ENCODE data around the gene RIT2. TPM values are rescaled to one million over a fixed set of nuclear protein-coding genes. Genes with fewer than 3 reads are reported as not detected.

The RIT2 gene
- total RNA-seq, 1 donor from 2014 or later: not detected

GRCh38 chr18:43043626-43044025 is 71.9 kb downstream of the RIT2 start:
- Mint-ChIP-seq H3K9me3 (peaks cover 3% of the 10 kb centered on the region), H3K36me3 (ENCODE audit: low read depth) (no peaks in the 10 kb centered on the region), H3K27me3 (no peaks in the 10 kb centered on the region), H3K4me3 (no peak overlapping the region), H3K27ac (no peak overlapping the region), H3K4me1 (no peaks in the 10 kb centered on the region)
- intact Hi-C loops (cut with micrococcal nuclease): no loop called here
- ChIA-PET CTCF (no interaction called here), POLR2A (no interaction called here)
- no peak for DNase-seq
- no peak for TF ChIP-seq CTCF (IDR thresholded peaks at IDR 0.05)
- no peak for ATAC-seq (ENCODE audit: low read depth)

GRCh38 chr18:43040281-43040680 is 75.2 kb downstream of the RIT2 start:
- intact Hi-C loops (cut with micrococcal nuclease): no loop called here
- Mint-ChIP-seq H3K9me3 (peaks cover 3% of the 10 kb centered on the region), H3K27me3 (no peaks in the 10 kb centered on the region), H3K27ac (no peak overlapping the region), H3K4me1 (no peaks in the 10 kb centered on the region), H3K4me3 (no peak overlapping the region), H3K36me3 (ENCODE audit: low read depth) (no peaks in the 10 kb centered on the region)
- no peak for TF ChIP-seq CTCF (IDR thresholded peaks at IDR 0.05)
- ChIA-PET POLR2A (no interaction called here), CTCF (no interaction called here)
- DNase-seq (no peak), ATAC-seq (ENCODE audit: low read depth) (no peak)

DNA sequence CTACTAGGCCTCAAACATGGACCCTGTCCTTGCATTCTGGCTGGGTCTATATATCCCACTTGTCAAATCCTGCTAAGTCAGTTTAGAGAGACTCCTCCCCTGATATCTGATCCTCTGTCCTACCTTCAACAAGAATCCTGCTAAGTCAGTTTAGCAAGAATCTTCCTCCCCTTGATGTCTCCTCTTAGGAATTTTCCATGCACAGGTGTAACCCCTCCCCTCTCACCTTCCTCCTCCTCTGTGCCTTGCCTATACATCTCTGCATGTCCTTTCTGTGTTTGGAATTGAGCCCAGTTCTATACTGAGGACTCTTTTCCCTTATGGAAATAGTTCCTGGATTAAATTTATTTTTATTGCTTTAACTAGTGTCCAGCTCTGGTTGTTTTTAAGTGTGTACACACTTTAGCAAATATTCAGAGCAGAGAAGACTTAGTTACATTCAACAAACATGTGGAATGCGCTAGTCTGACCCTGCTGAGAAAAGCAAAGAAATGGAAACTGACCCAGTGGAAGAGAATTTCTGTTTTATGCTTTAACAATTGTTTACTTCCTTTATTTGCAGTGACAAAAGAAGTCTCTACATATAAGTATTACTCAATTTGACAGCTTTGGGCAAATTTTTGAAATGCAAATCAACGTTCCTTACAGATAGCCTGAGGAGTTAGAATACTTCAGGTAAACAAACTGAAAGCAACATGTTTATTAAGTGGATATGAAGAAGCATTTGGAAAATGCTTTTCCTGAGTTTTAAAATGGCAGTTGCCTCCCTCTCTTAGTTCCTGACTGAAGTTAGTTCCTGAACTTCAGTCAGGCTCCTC is 80.6 kb downstream of the RIT2 start:
- no peak overlapping the region for H3K27ac Mint-ChIP-seq
- H3K4me3 Mint-ChIP-seq: no peak overlapping the region
- intact Hi-C loops (cut with micrococcal nuclease): no loop called here
- H3K9me3 Mint-ChIP-seq: peaks cover under 1% of the 10 kb centered on the region
- DNase-seq (no peak), ATAC-seq (ENCODE audit: low read depth) (no peak)
- H3K27me3 Mint-ChIP-seq: no peaks in the 10 kb centered on the region
- no peak for TF ChIP-seq CTCF (IDR thresholded peaks at IDR 0.05)
- no peaks in the 10 kb centered on the region for H3K4me1 Mint-ChIP-seq
- ChIA-PET POLR2A (no interaction called here), CTCF (no interaction called here)
- no peaks in the 10 kb centered on the region for H3K36me3 Mint-ChIP-seq (ENCODE audit: low read depth)

DNA sequence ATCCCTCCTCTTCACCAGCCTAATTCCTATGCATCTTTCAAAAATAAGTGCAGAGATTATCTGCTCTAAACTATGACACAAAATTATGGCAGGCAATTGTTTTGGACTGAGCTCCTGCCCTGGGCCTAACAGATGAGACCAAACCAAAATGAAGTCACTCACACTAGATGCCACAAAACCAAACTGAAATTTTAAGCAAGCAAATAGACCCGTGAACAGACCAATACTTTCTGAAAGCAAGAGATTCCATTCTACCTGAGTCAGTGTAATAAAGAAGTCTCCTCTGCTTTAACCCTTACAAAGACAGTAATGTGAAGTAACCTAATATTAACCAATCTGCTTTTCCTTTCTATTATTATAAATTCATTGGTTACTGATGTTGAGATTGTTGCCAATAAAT is 84.3 kb downstream of the RIT2 start:
- no peaks in the 10 kb centered on the region for H3K4me1 Mint-ChIP-seq
- no peaks in the 10 kb centered on the region for H3K9me3 Mint-ChIP-seq
- ChIA-PET CTCF (no interaction called here), POLR2A (no interaction called here)
- intact Hi-C loops (cut with micrococcal nuclease): no loop called here
- TF ChIP-seq CTCF (IDR thresholded peaks at IDR 0.05): no peak
- ATAC-seq (ENCODE audit: low read depth) (no peak), DNase-seq (no peak)
- no peak overlapping the region for H3K4me3 Mint-ChIP-seq
- H3K36me3 Mint-ChIP-seq (ENCODE audit: low read depth): no peaks in the 10 kb centered on the region
- no peaks in the 10 kb centered on the region for H3K27me3 Mint-ChIP-seq
- H3K27ac Mint-ChIP-seq: no peak overlapping the region

GRCh38 chr18:43029414-43029813 is 86.1 kb downstream of the RIT2 start:
- no peak overlapping the region for H3K27ac Mint-ChIP-seq
- ChIA-PET CTCF (no interaction called here), POLR2A (no interaction called here)
- H3K4me1 Mint-ChIP-seq: no peaks in the 10 kb centered on the region
- H3K27me3 Mint-ChIP-seq: no peaks in the 10 kb centered on the region
- DNase-seq (no peak), ATAC-seq (ENCODE audit: low read depth) (no peak)
- no peaks in the 10 kb centered on the region for H3K9me3 Mint-ChIP-seq
- no peak overlapping the region for H3K4me3 Mint-ChIP-seq
- no peaks in the 10 kb centered on the region for H3K36me3 Mint-ChIP-seq (ENCODE audit: low read depth)
- TF ChIP-seq CTCF (IDR thresholded peaks at IDR 0.05): no peak
- intact Hi-C loops (cut with micrococcal nuclease): no loop called here

Data from activated B cell treated with CpG ODN at 0.5 μM for 24 hours (primary cell).